MM.1S (cell line): ENCODE measurements around the gene SYT1.

Experiments
- CTCF ChIP-seq: fragments of 300-600 bp; sonication (generic); IDR thresholded peaks from 2 replicates; pipeline ENCODE4 v1.5.1; 2016; ENCODE audit warnings: antibody characterized with exemption, low read length, mixed read lengths
- EZH2 ChIP-seq: fragments of 300-600 bp; sonication (generic); optimal IDR thresholded peaks from 2 replicates; pipeline ENCODE3; 2017; ENCODE audit warnings: low read depth, mild to moderate bottlenecking, antibody characterized with exemption, low read length, mixed read lengths

- TF ChIP-seq CTCF (no peak), EZH2 (no peak)
These were observed 499.6 kb downstream of the SYT1 start for GRCh38 chr12:79364197-79364596.
